GM12878 (cell line): ENCODE measurements around the gene DPY19L3. TPM values are rescaled to one million over a fixed set of nuclear protein-coding genes. Genes with fewer than 3 reads are reported as not detected.

Experiments used
- ATAC-seq: fragments of 200-7000 bp; cut with Tn5 transposase; 3 replicates; pipeline ENCODE4 v1.9.1; 2020; ENCODE audit warnings: mild to moderate bottlenecking, moderate library complexity
- BruUV-seq: library from RNA; stranded (reverse); fragments of 400-500 nt; replicated peaks from 2 replicates; lab custom pipeline; 2021; lab: Mats Ljungman, UMichigan
- CTCF ChIA-PET: fragments of 300-600 bp; sonication (Branson Sonifier 250); formaldehyde crosslinking; extraction: SDS; loops from one replicate; lab custom pipeline; 2021; ENCODE audit warnings: inconsistent platforms; lab: Yijun Ruan, JAX
- POLR2A ChIA-PET: fragments of 350-600 bp; formaldehyde crosslinking; extraction: SDS; loops from one replicate; lab custom pipeline; 2021; ENCODE audit warnings: inconsistent platforms; lab: Charles Lee
- RAD21 ChIA-PET: fragments of 300-600 bp; sonication (Branson Sonifier 250); formaldehyde crosslinking; loops from one replicate; lab custom pipeline; 2023; ENCODE audit warnings: antibody characterized with exemption; ENCODE audit not compliant: unreplicated experiment; lab: Charles Lee
- SMC1A ChIA-PET: fragments of 300-600 bp; sonication (Branson Sonifier 250); formaldehyde crosslinking; loops from one replicate; lab custom pipeline; 2023; ENCODE audit not compliant: unreplicated experiment, uncharacterized antibody; lab: Charles Lee
- DNase-seq: peaks from one replicate; pipeline ENCODE4 v3.0.0-alpha.2; 2011; ENCODE audit warnings: low read depth, low spot score
- FAIRE-seq: peaks from 3 replicates; lab custom pipeline; 2011; peaks lifted over from hg19 to GRCh38; lab: Jason Lieb, UNC
- H2AFZ ChIP-seq: 2 replicates; pipeline ENCODE4 v1.6.0; 2011; ENCODE audit warnings: low read depth, low read length, control low read depth; ENCODE audit not compliant: control insufficient read depth
- H3K27ac ChIP-seq: 2 replicates; pipeline ENCODE4 v1.5.1; 2011; ENCODE audit warnings: control low read depth; ENCODE audit not compliant: control insufficient read depth, insufficient read depth
- H3K27me3 ChIP-seq, 2 experiments: replicated peaks in 1 of 2; 2 replicates each; pipeline versions ENCODE4 v1.6.0 to v1.6.1; 2011; ENCODE audit warnings: low read length in 1 of 2; ENCODE audit not compliant: control insufficient read depth in 2 of 2, insufficient read depth in 2 of 2
- H3K36me3 ChIP-seq, 2 experiments: 2 replicates each; pipeline ENCODE4 v1.5.1; 2011; ENCODE audit warnings: low read length in 1 of 2; ENCODE audit not compliant: control insufficient read depth in 2 of 2, insufficient read depth in 2 of 2
- H3K4me1 ChIP-seq: 2 replicates; pipeline ENCODE4 v1.6.1; 2011; ENCODE audit warnings: mild to moderate bottlenecking, low read length, moderate library complexity, mixed read lengths; ENCODE audit not compliant: control insufficient read depth, insufficient read depth
- H3K4me2 ChIP-seq: 2 replicates; pipeline ENCODE4 v1.6.0; 2011; ENCODE audit warnings: control low read depth; ENCODE audit not compliant: control insufficient read depth, insufficient read depth
- H3K4me3 ChIP-seq: fragments of 200-600 bp; sonication (generic); 2 replicates; pipeline ENCODE4 v1.5.1; 2016
- H3K79me2 ChIP-seq: 2 replicates; pipeline ENCODE4 v1.6.0; 2011; ENCODE audit warnings: low read length; ENCODE audit not compliant: control insufficient read depth, insufficient read depth
- H3K9ac ChIP-seq: 2 replicates; pipeline ENCODE4 v1.8.0; 2011; ENCODE audit warnings: low read length, control low read depth, mixed read lengths; ENCODE audit not compliant: control insufficient read depth, insufficient read depth
- H3K9me3 ChIP-seq: replicated peaks from 3 replicates; pipeline ENCODE4 v1.5.1; 2011; ENCODE audit warnings: mild to moderate bottlenecking, low read length; ENCODE audit not compliant: control insufficient read depth, insufficient read depth
- H4K20me1 ChIP-seq: 2 replicates; pipeline ENCODE4 v1.6.0; 2011; ENCODE audit not compliant: control insufficient read depth, insufficient read depth
- BMI1 ChIP-seq: fragments of 450-650 bp; IDR thresholded peaks from 2 replicates; pipeline ENCODE4 v1.6.1; 2016; ENCODE audit warnings: mild to moderate bottlenecking, moderate library complexity, borderline replicate concordance
- JUNB ChIP-seq: IDR thresholded peaks from 2 replicates; pipeline ENCODE4 v1.6.1; 2016; ENCODE audit warnings: antibody characterized with exemption, mild to moderate bottlenecking
- NFYB ChIP-seq: IDR thresholded peaks from 2 replicates; pipeline ENCODE4 v1.6.1; 2011; ENCODE audit warnings: low read depth, mild to moderate bottlenecking, low read length, improper control_type of control experiment, moderate library complexity; ENCODE audit not compliant: insufficient read depth
- PAX5 ChIP-seq: IDR thresholded peaks from 2 replicates; pipeline ENCODE4 v1.6.1; 2011; ENCODE audit warnings: low read depth, low read length, borderline replicate concordance
- ZBTB11 ChIP-seq: fragments of 450-650 bp; formaldehyde crosslinking; IDR thresholded peaks from 2 replicates; pipeline ENCODE4 v1.5.0; 2022; ENCODE audit warnings: mild to moderate bottlenecking, missing genetic modification characterization
- ZBTB4 ChIP-seq: fragments of 450-650 bp; formaldehyde crosslinking; IDR thresholded peaks from 2 replicates; pipeline ENCODE4 v1.4.0; 2022; ENCODE audit warnings: mild to moderate bottlenecking, moderate library complexity
- ZNF217 ChIP-seq: fragments of 450-650 bp; IDR thresholded peaks from 2 replicates; pipeline ENCODE4 v1.6.1; 2017; ENCODE audit warnings: antibody characterized with exemption, mild to moderate bottlenecking
- WGBS: methylation state at CpG from one replicate; pipeline ENCODE4 v1.1.6; 2016; ENCODE audit warnings: low lambda C conversion rate; ENCODE audit not compliant: insufficient replicate concordance, insufficient coverage; ENCODE audit errors: missing lambda C conversion rate; 5-methylcytosine and 5-hydroxymethylcytosine counted together
- in situ Hi-C: fragments of 300-500 bp; cut with MboI; formaldehyde crosslinking; loops from 9 replicates; pipeline ENCODE4 v1.14.3; 2018; ENCODE audit warnings: mixed read lengths
- intact Hi-C: fragments of 100-400 bp; cut with micrococcal nuclease; formaldehyde crosslinking; loops from one replicate; pipeline ENCODE4 v1.14.2; 2022; ENCODE audit not compliant: unreplicated experiment
- polyA plus RNA-seq, 11 experiments: library from polyadenylated mRNA; depleted of rRNA in 4 of 11; unstranded in 6 of 11; stranded (reverse) in 5 of 11; fragments of >200 nt; fragmentation: Nextera tagmentation in 4 of 11; fragmentation: Illumina TruSeq in 1 of 11; extraction: Ambion mirVana in 4 of 11; extraction: Trizol in 1 of 11; gene quantifications; 1 replicate in 1 of 11; 2 replicates in 10 of 11; pipeline versions ENCODE4 v1.2.1 to v1.2.3, GENCODE V29; 2011 to 2016; ENCODE audit warnings: inconsistent platforms in 2 of 11, missing spikeins in 2 of 11, low read depth in 1 of 11
- total RNA-seq, 4 experiments: library from RNA; depleted of rRNA in 3 of 4; stranded (reverse); fragments of >200 nt in 3 of 4; fragmentation: Illumina TruSeq in 1 of 4; extraction: Trizol in 1 of 4; gene quantifications; 2 replicates each; pipeline versions ENCODE4 v1.2.1 to v1.2.3, GENCODE V29; 2013 to 2021

DPY19L3 gene
- total and polyA plus RNA-seq, 10 of the 15 experiments (the other 5 are each of a cell fraction or from before 2014, with no cell fraction given), result 2.5 to 30.2 (median 13.7) TPM

DNA sequence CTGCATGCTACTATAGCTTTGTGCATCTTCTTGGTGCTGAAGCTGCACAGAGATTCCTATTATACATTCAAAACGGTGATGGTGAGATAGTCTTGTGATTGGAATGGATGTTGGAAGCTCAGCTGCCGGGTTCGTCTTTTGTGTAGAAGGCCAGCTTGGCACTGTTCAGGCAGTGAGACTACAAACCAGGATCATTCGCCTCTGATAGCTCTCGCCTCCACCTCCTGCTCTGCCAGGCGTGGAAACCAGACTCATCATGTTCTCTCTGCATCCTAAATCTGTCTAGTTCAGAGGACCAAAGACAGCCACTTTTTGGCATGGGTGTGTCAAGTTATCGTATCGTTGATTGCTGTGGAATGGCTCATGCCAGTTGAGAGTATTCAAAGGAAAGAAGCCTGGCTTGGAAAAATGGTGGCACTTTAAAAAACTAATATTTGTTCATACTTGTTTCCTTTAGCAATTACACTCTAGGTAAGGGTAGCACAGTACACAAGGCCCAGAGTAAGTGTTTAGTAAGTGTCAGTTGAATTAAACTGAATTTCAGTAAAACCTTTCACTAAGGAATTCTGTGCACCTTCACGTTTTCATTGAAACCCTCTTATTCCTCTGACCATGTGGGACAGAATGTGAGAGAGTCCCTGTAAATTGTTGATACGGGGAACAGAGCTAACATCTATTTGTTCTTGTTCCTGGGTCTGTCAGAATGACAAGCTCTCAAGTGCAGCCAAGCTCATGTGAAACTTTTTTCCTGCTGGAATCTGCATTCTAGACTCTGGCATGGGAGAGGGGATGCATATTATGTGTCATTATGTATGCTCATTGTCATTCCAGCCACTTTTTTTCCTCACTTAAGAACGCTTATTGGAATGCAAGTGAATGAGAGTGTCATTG lies 69.8 kb downstream of the DPY19L3 start:
- Histone ChIP-seq H4K20me1 (no peaks in the 10 kb centered on the region), H3K9me3 (no peaks in the 10 kb centered on the region), H3K4me1 (no peaks in the 10 kb centered on the region), H3K9ac (no peak overlapping the region), H3K4me3 (no peak overlapping the region), H3K36me3 (peaks cover 0 to 2% of the 10 kb centered on the region in 2 experiments; a peak in 1 of 4 replicates), H2AFZ (no peak overlapping the region), H3K79me2 (no peaks in the 10 kb centered on the region), H3K27me3 (no peaks in the 10 kb centered on the region), H3K4me2 (no peak overlapping the region), H3K27ac (no peak overlapping the region)
- RAD21 ChIA-PET, result no interaction called here
- no peak for ATAC-seq
- in situ Hi-C loops (no loop called here), intact Hi-C loops (no loop called here)
- CTCF ChIA-PET, result interaction anchor here (2.6 kb wide), 1 partner anchor 11 kb away, joined by 11 read pairs; no protein-coding TSS in a partner anchor
- BruUV-seq, result no TSS peak
- FAIRE-seq, result no peak
- SMC1A ChIA-PET, result interaction anchor here (0.7 to 1.2 kb wide), 3 partner anchors 11 to 253 kb away, joined by 3 to 4 read pairs (median 4); no protein-coding TSS in a partner anchor
- DNase-seq, result no peak
- no peak for TF ChIP-seq JUNB
- no peak for TF ChIP-seq BMI1
- TF ChIP-seq PAX5, result no peak
- TF ChIP-seq ZBTB11 (CRISPR knock-in tag), result no peak
- TF ChIP-seq NFYB, result no peak
- no peak for TF ChIP-seq ZBTB4 (CRISPR knock-in tag)
- no peak for TF ChIP-seq ZNF217
- WGBS, result 90% methylated on average over 11 of the region's 11 CpGs
- POLR2A ChIA-PET, result no interaction called here
